Measurements from ENCODE around the gene TNFSF15. TPM values are rescaled to one million over a fixed set of nuclear protein-coding genes. Genes with fewer than 3 reads are reported as not detected.

Gene TNFSF15
- total RNA-seq, 1 donor from 2014 or later: not detected

GRCh38 chr9:114789006-114789405 is 16.8 kb downstream of the TNFSF15 start:
- Histone ChIP-seq H3K27ac (no peak overlapping the region), H3F3A (ENCODE audit: low read depth) (no peaks in the 10 kb centered on the region), H3K4me2 (no peak overlapping the region), H3K79me2 (ENCODE audit: low read depth) (no peaks in the 10 kb centered on the region), H3K27me3 (no peaks in the 10 kb centered on the region), H3K4me1 (peaks cover 8% of the 10 kb centered on the region), H3K9ac (no peak overlapping the region), H3K36me3 (no peaks in the 10 kb centered on the region), H3K4me3 (no peak overlapping the region), H2AFZ (replicated peaks) (no peak overlapping the region), H4K20me1 (ENCODE audit: low read depth) (no peaks in the 10 kb centered on the region), H3K9me3 (ENCODE audit: low read depth) (no peaks in the 10 kb centered on the region)
- Mint-ChIP-seq H3K4me1 (peaks cover 17% of the 10 kb centered on the region), H3K4me3 (no peak overlapping the region), H3K27me3 (ENCODE audit: insufficient read depth, low read depth) (peaks cover 6% of the 10 kb centered on the region), H3K27ac (no peak overlapping the region), H3K36me3 (no peaks in the 10 kb centered on the region), H3K9me3 (no peaks in the 10 kb centered on the region)
- no peak for DNase-seq (ENCODE audit: low spot score)
- no peak for TF ChIP-seq EZH2phosphoT487 (IDR thresholded peaks at IDR 0.05)
- no peak for TF ChIP-seq EZH2 (IDR thresholded peaks at IDR 0.05)

GRCh38 chr9:114787781-114788498 is 17.9 kb downstream of the TNFSF15 start:
- Histone ChIP-seq H3K36me3 (no peaks in the 10 kb centered on the region), H3K4me1 (peaks cover 8% of the 10 kb centered on the region), H4K20me1 (ENCODE audit: low read depth) (no peaks in the 10 kb centered on the region), H2AFZ (replicated peaks) (no peak overlapping the region), H3K9ac (no peak overlapping the region), H3F3A (ENCODE audit: low read depth) (no peaks in the 10 kb centered on the region), H3K27ac (no peak overlapping the region), H3K4me2 (no peak overlapping the region), H3K27me3 (no peaks in the 10 kb centered on the region), H3K4me3 (no peak overlapping the region), H3K9me3 (ENCODE audit: low read depth) (no peaks in the 10 kb centered on the region), H3K79me2 (ENCODE audit: low read depth) (no peaks in the 10 kb centered on the region)
- Mint-ChIP-seq H3K36me3 (no peaks in the 10 kb centered on the region), H3K27me3 (ENCODE audit: insufficient read depth, low read depth) (peaks cover 6% of the 10 kb centered on the region), H3K9me3 (no peaks in the 10 kb centered on the region), H3K27ac (no peak overlapping the region), H3K4me1 (peaks cover 21% of the 10 kb centered on the region), H3K4me3 (no peak overlapping the region)
- TF ChIP-seq CTCF (IDR thresholded peaks at IDR 0.05) (no peak), EZH2 (IDR thresholded peaks at IDR 0.05) (no peak), EZH2phosphoT487 (IDR thresholded peaks at IDR 0.05) (no peak)
- no peak for DNase-seq (ENCODE audit: low spot score)

- TF ChIP-seq CTCF (IDR thresholded peaks at IDR 0.05) (no peak), EZH2 (IDR thresholded peaks at IDR 0.05) (no peak), EZH2phosphoT487 (IDR thresholded peaks at IDR 0.05) (no peak)
- Histone ChIP-seq H3K9me3 (ENCODE audit: low read depth) (no peaks in the 10 kb centered on the region), H3K36me3 (no peaks in the 10 kb centered on the region), H3K4me2 (no peak overlapping the region), H3K4me3 (no peak overlapping the region), H3K27ac (no peak overlapping the region), H2AFZ (replicated peaks) (no peak overlapping the region), H3K9ac (no peak overlapping the region), H4K20me1 (ENCODE audit: low read depth) (no peaks in the 10 kb centered on the region), H3K79me2 (ENCODE audit: low read depth) (no peaks in the 10 kb centered on the region), H3K4me1 (peaks cover 8% of the 10 kb centered on the region), H3F3A (ENCODE audit: low read depth) (no peaks in the 10 kb centered on the region), H3K27me3 (no peaks in the 10 kb centered on the region)
- no peaks in the 10 kb centered on the region for H3K36me3 Mint-ChIP-seq
- no peak overlapping the region for H3K4me3 Mint-ChIP-seq
- H3K27me3 Mint-ChIP-seq (ENCODE audit: insufficient read depth, low read depth): peaks cover 6% of the 10 kb centered on the region
- H3K4me1 Mint-ChIP-seq: peaks cover 21% of the 10 kb centered on the region
- no peak overlapping the region for H3K27ac Mint-ChIP-seq
- DNase-seq (ENCODE audit: low spot score): no peak
- no peaks in the 10 kb centered on the region for H3K9me3 Mint-ChIP-seq
Measured at GRCh38 chr9:114787214-114787613, 18.6 kb downstream of the TNFSF15 start.

All from neural progenitor cell (in vitro differentiated cells).